HL-60 (cell line): Measurements from ENCODE around the gene ZNF618.

ENCODE experiments used
- DNase-seq, 2 experiments: peaks; one replicate each; pipeline ENCODE4 v3.0.0-alpha.2; 2010 to 2020; ENCODE audit warnings: low read depth in 1 of 2, low spot score in 1 of 2
- H3K27ac ChIP-seq: fragments of 250-450 bp; sonication (Bioruptor Pico); replicated peaks from 2 replicates; pipeline ENCODE4 v1.5.1; 2020; ENCODE audit warnings: mild to moderate bottlenecking, moderate library complexity
- H3K27me3 ChIP-seq: fragments of 250-450 bp; sonication (Bioruptor Pico); 2 replicates; pipeline ENCODE4 v1.5.1; 2021; ENCODE audit warnings: mild to moderate bottlenecking, moderate library complexity; ENCODE audit not compliant: insufficient read depth, poor library complexity, severe bottlenecking
- H3K4me3 ChIP-seq: replicated peaks from 2 replicates; pipeline ENCODE4 v1.5.1; 2011; ENCODE audit warnings: mild to moderate bottlenecking, control low read depth, low read length; ENCODE audit not compliant: insufficient read depth
- CTCF ChIP-seq: IDR thresholded peaks from one replicate; pipeline ENCODE4 v1.5.1; 2011; ENCODE audit warnings: low read length, control low read depth, inconsistent platforms; ENCODE audit not compliant: insufficient read depth
- GABPA ChIP-seq: IDR thresholded peaks from 2 replicates; pipeline ENCODE4 v1.6.1; 2012; ENCODE audit warnings: low read depth
- POLR2AphosphoS5 ChIP-seq: IDR thresholded peaks from 2 replicates; pipeline ENCODE4 v1.6.1; 2012; ENCODE audit warnings: low read depth
- REST ChIP-seq: IDR thresholded peaks from 2 replicates; pipeline ENCODE4 v1.6.1; 2012; ENCODE audit warnings: low read depth; ENCODE audit not compliant: insufficient replicate concordance
- SPI1 ChIP-seq: IDR thresholded peaks from 2 replicates; pipeline ENCODE4 v1.6.1; 2012; ENCODE audit warnings: low read depth, mild to moderate bottlenecking, borderline replicate concordance

ZNF618 gene

GRCh38 chr9:113915817-113916434 is 39.8 kb downstream of the ZNF618 start:
- no peak overlapping the region for H3K4me3 ChIP-seq
- no peak for TF ChIP-seq REST
- no peak for TF ChIP-seq CTCF
- no peak for TF ChIP-seq SPI1
- no peak for TF ChIP-seq GABPA
- TF ChIP-seq POLR2AphosphoS5 = no peak
- DNase-seq = no peak

DNA sequence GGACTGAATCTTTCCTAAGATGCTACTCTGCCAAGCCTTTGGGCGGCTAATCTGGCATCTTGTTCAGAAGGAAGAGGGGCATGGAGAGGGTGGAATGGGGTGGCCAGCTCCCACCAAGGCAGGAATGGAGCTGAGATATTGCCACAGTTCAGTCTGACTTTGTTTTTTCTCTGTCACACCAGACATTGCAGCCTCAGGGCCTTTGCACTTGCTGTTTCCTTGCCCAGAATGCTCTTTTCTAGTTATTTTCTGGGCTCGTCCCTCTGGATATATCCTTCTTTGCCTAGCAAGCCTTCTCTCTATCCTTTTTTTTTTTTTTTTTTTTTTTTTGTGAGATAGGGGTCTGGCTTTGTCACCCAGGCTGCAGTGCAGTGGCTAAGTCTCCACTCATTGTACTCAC is 40.8 kb downstream of the ZNF618 start:
- H3K4me3 ChIP-seq = no peak overlapping the region
- H3K27ac ChIP-seq = no peak overlapping the region
- H3K27me3 ChIP-seq = no peaks in the 10 kb centered on the region
- DNase-seq = no peak
- TF ChIP-seq GABPA (no peak), SPI1 (no peak), CTCF (no peak), REST (no peak), POLR2AphosphoS5 (no peak)

More at GRCh38 chr9:113915817-113916434, 39.8 kb downstream of the ZNF618 start:
- H3K27ac ChIP-seq = no peak overlapping the region
- no peaks in the 10 kb centered on the region for H3K27me3 ChIP-seq

GRCh38 chr9:113918697-113919350 is 42.7 kb downstream of the ZNF618 start:
- no peak overlapping the region for H3K27ac ChIP-seq
- no peaks in the 10 kb centered on the region for H3K27me3 ChIP-seq
- no peak for DNase-seq
- no peak overlapping the region for H3K4me3 ChIP-seq
- TF ChIP-seq CTCF (no peak), REST (no peak), SPI1 (no peak), GABPA (no peak), POLR2AphosphoS5 (no peak)
